Body of pancreas (tissue), 4 donors: Measurements from ENCODE around the gene TNIK.

Experiments
- CTCF ChIP-seq, 7 experiments: fragments of 450-650 bp in 4 of 7; fragments of 200-600 bp in 3 of 7; sonication (generic) in 3 of 7; IDR thresholded peaks; one replicate each; pipeline ENCODE4 v1.5.1; 2016 to 2019; ENCODE audit warnings: antibody characterized with exemption in 7 of 7
- POLR2A ChIP-seq, 3 donors: fragments of 450-650 bp; IDR thresholded peaks; one replicate each; pipeline ENCODE4 v1.6.1; 2016; ENCODE audit warnings: antibody characterized with exemption in 3 of 3, mild to moderate bottlenecking in 2 of 3

GRCh38 chr3:171193693-171194092 lies 266.5 kb downstream of the TNIK start:
- TF ChIP-seq POLR2A (IDR thresholded peaks at IDR 0.05) = no peak
- TF ChIP-seq CTCF (IDR thresholded peaks at IDR 0.05) = no peak
